HAP-1 (cell line): ENCODE results near the gene AGO1.

Experiments used
- DNase-seq, 2 experiments: peaks; one replicate each; pipeline ENCODE4 v3.0.0-alpha.2; 2016 to 2020; ENCODE audit warnings: low spot score in 2 of 2
- H3K27me3 ChIP-seq: fragments of 250-450 bp; sonication (Bioruptor Pico); 2 replicates; pipeline ENCODE4 v1.5.1; 2020; ENCODE audit warnings: low read depth, mild to moderate bottlenecking, moderate library complexity
- H3K36me3 ChIP-seq: fragments of 250-450 bp; sonication (Bioruptor Pico); replicated peaks from 2 replicates; pipeline ENCODE4 v1.5.1; 2020; ENCODE audit warnings: mild to moderate bottlenecking
- H3K4me1 ChIP-seq: fragments of 250-450 bp; sonication (Bioruptor Pico); 2 replicates; pipeline ENCODE4 v1.5.1; 2020; ENCODE audit warnings: mild to moderate bottlenecking
- H3K4me3 ChIP-seq: fragments of 250-450 bp; sonication (Bioruptor Pico); 2 replicates; pipeline ENCODE4 v1.5.1; 2020; ENCODE audit warnings: mild to moderate bottlenecking, moderate library complexity
- H3K9me3 ChIP-seq: fragments of 250-450 bp; sonication (Bioruptor Pico); 2 replicates; pipeline ENCODE4 v1.5.1; 2020; ENCODE audit warnings: mild to moderate bottlenecking, moderate library complexity
- in situ Hi-C: fragments of 300-500 bp; cut with MboI; formaldehyde crosslinking; loops from 3 replicates; pipeline ENCODE4 v1.14.3; 2020; ENCODE audit warnings: low sequenced_read_pairs, inconsistent platforms, mixed read lengths

Gene AGO1

GRCh38 chr1:35901235-35901634 is 18.2 kb downstream of the AGO1 start:
- no peaks in the 10 kb centered on the region for H3K4me1 ChIP-seq
- H3K9me3 ChIP-seq, result no peaks in the 10 kb centered on the region
- no peaks in the 10 kb centered on the region for H3K27me3 ChIP-seq
- in situ Hi-C loops, result no loop called here
- H3K4me3 ChIP-seq, result no peak overlapping the region
- peaks cover 43% of the 10 kb centered on the region for H3K36me3 ChIP-seq
- DNase-seq, result no peak

GRCh38 chr1:35902671-35903070 is 19.7 kb downstream of the AGO1 start:
- in situ Hi-C loops, result no loop called here
- peaks cover 42% of the 10 kb centered on the region for H3K36me3 ChIP-seq
- no peaks in the 10 kb centered on the region for H3K27me3 ChIP-seq
- H3K4me1 ChIP-seq, result no peaks in the 10 kb centered on the region
- no peak overlapping the region for H3K4me3 ChIP-seq
- H3K9me3 ChIP-seq, result no peaks in the 10 kb centered on the region
- no peak for DNase-seq

GRCh38 chr1:35914717-35915116 is 31.7 kb downstream of the AGO1 start:
- Histone ChIP-seq H3K4me3 (no peak overlapping the region), H3K4me1 (peaks cover 18% of the 10 kb centered on the region), H3K36me3 (peaks cover 69% of the 10 kb centered on the region), H3K9me3 (no peaks in the 10 kb centered on the region), H3K27me3 (no peaks in the 10 kb centered on the region)
- DNase-seq, result peak; percentile 55 to 94
- in situ Hi-C loops, result no loop called here

- DNase-seq, result peak; percentile 64 to 92
- Histone ChIP-seq H3K9me3 (no peaks in the 10 kb centered on the region), H3K4me3 (no peak overlapping the region), H3K4me1 (peaks cover 18% of the 10 kb centered on the region), H3K36me3 (peaks cover 64% of the 10 kb centered on the region), H3K27me3 (no peaks in the 10 kb centered on the region)
- in situ Hi-C loops, result no loop called here
Measured at GRCh38 chr1:35915693-35916092, 32.7 kb downstream of the AGO1 start.

GRCh38 chr1:35923791-35924221 is 40.8 kb downstream of the AGO1 start:
- DNase-seq, result no peak
- H3K4me1 ChIP-seq, result no peaks in the 10 kb centered on the region

GRCh38 chr1:35924838-35925237 is 41.8 kb downstream of the AGO1 start:
- no peak overlapping the region for H3K4me3 ChIP-seq
- H3K36me3 ChIP-seq, result peaks cover 14% of the 10 kb centered on the region
- H3K9me3 ChIP-seq, result no peaks in the 10 kb centered on the region
- in situ Hi-C loops, result no loop called here
- no peak for DNase-seq
- no peaks in the 10 kb centered on the region for H3K27me3 ChIP-seq
- no peaks in the 10 kb centered on the region for H3K4me1 ChIP-seq

More at GRCh38 chr1:35923791-35924221, 40.8 kb downstream of the AGO1 start:
- in situ Hi-C loops, result no loop called here
- Histone ChIP-seq H3K9me3 (no peaks in the 10 kb centered on the region), H3K36me3 (peaks cover 24% of the 10 kb centered on the region), H3K4me3 (no peak overlapping the region), H3K27me3 (no peaks in the 10 kb centered on the region)

- H3K4me3 ChIP-seq, result no peak overlapping the region
- H3K4me1 ChIP-seq, result no peaks in the 10 kb centered on the region
- no peak for DNase-seq
- no peaks in the 10 kb centered on the region for H3K9me3 ChIP-seq
- in situ Hi-C loops, result no loop called here
- no peaks in the 10 kb centered on the region for H3K27me3 ChIP-seq
- H3K36me3 ChIP-seq, result peaks cover 13% of the 10 kb centered on the region
Measured at GRCh38 chr1:35925741-35926140, 42.7 kb downstream of the AGO1 start.

- Histone ChIP-seq H3K4me1 (no peaks in the 10 kb centered on the region), H3K4me3 (no peak overlapping the region), H3K36me3 (peaks cover 8% of the 10 kb centered on the region), H3K9me3 (no peaks in the 10 kb centered on the region), H3K27me3 (no peaks in the 10 kb centered on the region)
- in situ Hi-C loops, result no loop called here
- no peak for DNase-seq
Measured at GRCh38 chr1:35927472-35927871, 44.5 kb downstream of the AGO1 start.

GRCh38 chr1:35929730-35930592 is 47.0 kb downstream of the AGO1 start:
- Histone ChIP-seq H3K27me3 (no peaks in the 10 kb centered on the region), H3K36me3 (peaks cover 4% of the 10 kb centered on the region; the same call in 1 of the 2 replicates), H3K4me1 (peaks cover 8% of the 10 kb centered on the region), H3K4me3 (peak overlapping the region; percentile 81), H3K9me3 (no peaks in the 10 kb centered on the region)
- in situ Hi-C loops, result no loop called here
- DNase-seq, result peak; percentile 56 to 62

- Histone ChIP-seq H3K27me3 (no peaks in the 10 kb centered on the region), H3K4me1 (peaks cover 15% of the 10 kb centered on the region), H3K4me3 (peak within 1 kb of the TSS; percentile 81), H3K36me3 (no peaks in the 10 kb centered on the region; the same call in 1 of the 2 replicates), H3K9me3 (no peaks in the 10 kb centered on the region)
- in situ Hi-C loops, result no loop called here
- DNase-seq, result peak; percentile 79 to 88
Measured at GRCh38 chr1:35930593-35931445, 47.8 kb downstream of the AGO1 start, which contains the start of gene AGO3. AGO3 (plus strand) TSS chr1:35931105; CDS start chr1:35931427, 322 bp downstream.

GRCh38 chr1:35931446-35932157 is 48.6 kb downstream of the AGO1 start:
- DNase-seq, result peak in 1 of 2 experiments; percentile 35
- H3K36me3 ChIP-seq, result no peaks in the 10 kb centered on the region; the same call in 1 of the 2 replicates
- H3K9me3 ChIP-seq, result no peaks in the 10 kb centered on the region
- in situ Hi-C loops, result no loop called here
- H3K4me1 ChIP-seq, result peaks cover 17% of the 10 kb centered on the region
- no peaks in the 10 kb centered on the region for H3K27me3 ChIP-seq
- H3K4me3 ChIP-seq, result peak overlapping the region; percentile 81

GRCh38 chr1:35932158-35932636 is 49.2 kb downstream of the AGO1 start:
- Histone ChIP-seq H3K9me3 (no peaks in the 10 kb centered on the region), H3K4me3 (peak overlapping the region; percentile 81), H3K4me1 (peaks cover 17% of the 10 kb centered on the region), H3K27me3 (no peaks in the 10 kb centered on the region), H3K36me3 (no peaks in the 10 kb centered on the region)
- in situ Hi-C loops, result no loop called here
- no peak for DNase-seq

GRCh38 chr1:35932941-35933340 is 49.9 kb downstream of the AGO1 start:
- no peak for DNase-seq
- in situ Hi-C loops, result no loop called here
- H3K27me3 ChIP-seq, result no peaks in the 10 kb centered on the region
- H3K4me3 ChIP-seq, result no peak overlapping the region
- H3K9me3 ChIP-seq, result no peaks in the 10 kb centered on the region
- H3K4me1 ChIP-seq, result peaks cover 17% of the 10 kb centered on the region
- no peaks in the 10 kb centered on the region for H3K36me3 ChIP-seq
